ENCODE measurements around the gene AFG1L.
"Not testable (repeated sequence)": the region's sequence is repeated elsewhere in the genome, so short reads cannot be mapped to it uniquely, and the experiment has no call there.

AFG1L gene

GRCh38 chr6:108403236-108403635, 108.4 kb downstream of the AFG1L start:
- no peak for TF ChIP-seq CTCF (conservative IDR thresholded peaks at IDR 0.05)
- H3K27ac ChIP-seq, result no peak overlapping the region

- TF ChIP-seq CTCF (conservative IDR thresholded peaks at IDR 0.05), result no peak
- no peak overlapping the region for H3K27ac ChIP-seq
Observed at GRCh38 chr6:108406943-108407342, 112.1 kb downstream of the AFG1L start.

GRCh38 chr6:108407904-108408827, 113.3 kb downstream of the AFG1L start:
- H3K27ac ChIP-seq, result no peak overlapping the region
- TF ChIP-seq CTCF (conservative IDR thresholded peaks at IDR 0.05), result no peak

GRCh38 chr6:108408861-108409260, 114.0 kb downstream of the AFG1L start:
- TF ChIP-seq CTCF (conservative IDR thresholded peaks at IDR 0.05), result no peak
- H3K27ac ChIP-seq, result no peak overlapping the region

- H3K27ac ChIP-seq, result not testable (repeated sequence)
Observed at GRCh38 chr6:108416047-108416833, 121.4 kb downstream of the AFG1L start.

- no peak for TF ChIP-seq CTCF (conservative IDR thresholded peaks at IDR 0.05)
- H3K27ac ChIP-seq, result no peak overlapping the region
Observed at GRCh38 chr6:108417027-108417426, 122.2 kb downstream of the AFG1L start.

- no peak overlapping the region for H3K27ac ChIP-seq
- no peak for TF ChIP-seq CTCF (conservative IDR thresholded peaks at IDR 0.05)
Observed at GRCh38 chr6:108419474-108419873, 124.6 kb downstream of the AFG1L start.
